Activated CD8-positive, alpha-beta memory T cell treated with anti-CD3 and anti-CD28 coated beads, Interleukin-2, amount 50 U/mL, for 4 hours (primary cell): ENCODE results near the gene GZF1.
"Not testable (repeated sequence)": the region's sequence is repeated elsewhere in the genome, so short reads cannot be mapped to it uniquely, and the experiment has no call there.

Experiments
- DNase-seq: peaks from one replicate; pipeline ENCODE4 v3.0.0-alpha.2; 2020

Gene GZF1

DNA sequence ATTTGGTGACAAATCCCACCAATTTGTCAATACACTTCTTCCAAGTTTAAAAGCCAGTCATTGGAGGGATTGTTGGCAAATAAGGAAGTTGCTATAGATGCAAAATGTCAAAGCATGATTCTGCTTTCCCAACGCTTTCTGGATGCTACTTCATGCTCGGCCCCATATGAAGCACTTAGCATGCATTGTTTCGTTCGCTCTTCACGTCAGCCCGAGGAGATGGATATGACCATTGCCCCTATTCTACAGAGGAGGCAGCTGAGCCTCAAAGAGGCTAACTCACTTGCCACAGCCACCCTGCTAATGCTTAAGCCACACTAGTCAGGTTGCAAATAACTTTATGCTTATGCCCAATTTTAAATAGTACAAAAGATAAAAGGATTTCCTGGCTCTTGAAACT, 14.2 kb upstream of the GZF1 start:
- no peak for DNase-seq

DNA sequence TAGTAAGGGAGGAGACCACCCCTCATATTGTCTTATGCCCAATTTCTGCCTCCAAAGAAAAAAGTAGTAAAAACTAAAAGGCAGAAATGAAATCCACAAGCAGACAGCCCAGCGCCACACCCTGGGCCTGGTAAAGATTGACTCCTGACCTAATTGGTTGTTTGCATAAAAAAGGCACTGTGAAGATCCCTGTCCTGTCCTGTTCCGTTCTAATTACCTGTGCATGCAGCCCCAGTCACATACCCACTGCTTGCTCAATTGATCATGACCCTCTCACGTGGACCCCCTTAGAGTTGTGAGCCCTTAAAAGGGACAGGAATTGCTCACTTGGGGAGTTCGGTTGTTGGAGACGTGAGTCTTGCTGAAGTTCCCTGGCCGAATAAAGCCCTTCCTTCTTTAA, 13.5 kb upstream of the GZF1 start:
- DNase-seq, result not testable (repeated sequence)

DNA sequence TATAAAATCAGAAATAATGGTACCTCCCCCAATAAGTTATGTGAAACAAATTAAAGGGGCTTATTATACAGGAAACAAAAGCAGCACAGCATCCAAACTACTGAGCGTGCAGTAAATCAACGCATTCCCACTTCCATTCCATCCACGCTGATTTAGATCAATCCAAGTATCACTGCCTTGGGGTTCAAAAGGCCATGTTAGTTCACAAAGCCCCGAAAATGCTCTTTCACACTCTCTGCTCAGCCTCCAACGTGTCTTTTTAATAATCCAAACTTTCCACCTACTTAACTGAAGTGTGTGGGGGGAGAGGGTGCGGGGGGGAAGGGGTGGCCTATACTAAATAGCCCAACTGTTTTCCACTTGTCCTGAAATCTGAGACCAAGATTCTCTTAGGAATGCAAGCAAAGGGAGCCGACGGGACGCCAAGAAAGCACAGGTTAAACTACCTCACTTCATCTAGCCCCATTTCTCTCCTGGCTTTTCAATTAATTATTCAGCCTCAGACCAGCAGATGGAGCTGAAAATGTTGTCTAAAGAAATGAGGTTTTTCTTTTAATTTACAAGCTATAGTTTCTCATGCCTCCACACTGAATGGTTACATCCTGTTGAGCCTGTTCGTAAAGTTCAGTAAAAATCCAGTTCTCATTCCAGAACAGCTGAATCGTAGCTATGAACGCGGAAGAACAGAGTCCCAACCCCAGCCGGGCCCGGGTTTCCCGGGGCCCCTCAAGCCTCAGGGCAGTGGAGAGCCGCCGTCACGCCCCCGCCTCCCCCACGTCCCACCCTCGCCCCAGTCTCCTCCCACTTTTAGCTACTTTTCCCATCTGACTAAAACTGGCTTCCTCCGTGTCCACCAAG, 12.4 kb upstream of the GZF1 start:
- peak; percentile 77 for DNase-seq

DNA sequence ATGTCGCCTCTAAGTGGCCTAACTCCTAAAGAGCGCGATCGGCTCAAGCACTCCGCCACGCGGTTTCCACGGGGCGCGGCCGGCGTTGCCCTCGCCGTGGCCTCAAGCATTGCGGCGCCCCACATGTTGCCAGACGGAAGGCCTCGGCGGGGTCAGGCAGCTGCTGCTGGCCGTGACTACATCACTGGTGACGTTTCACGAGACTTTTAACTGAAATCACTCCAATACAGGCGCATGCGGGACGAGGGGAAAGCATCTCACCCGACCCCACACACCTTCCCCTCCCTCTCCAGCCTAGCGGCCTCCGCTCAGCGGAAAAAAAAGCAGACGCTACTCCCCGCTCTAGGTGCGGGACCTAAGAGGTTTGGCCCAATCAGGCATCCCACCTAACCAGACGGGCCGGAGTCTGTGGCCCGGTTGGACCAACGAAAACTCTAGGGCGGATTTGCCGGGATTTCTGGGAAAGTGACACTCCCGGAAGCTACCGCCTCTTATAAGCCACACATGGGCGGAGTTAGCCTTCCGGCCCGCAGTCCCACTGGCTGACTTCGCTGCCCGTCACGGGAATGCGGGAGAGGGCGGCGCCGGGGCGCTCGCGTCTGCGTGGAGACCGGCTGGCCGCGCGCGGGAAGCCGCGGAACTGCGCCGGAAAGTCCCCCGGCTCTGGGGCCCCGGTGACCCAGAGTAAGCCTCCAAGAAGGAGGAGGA, 11.6 kb upstream of the GZF1 start, which contains the start of gene NXT1:
NXT1 (plus strand) TSS at position 596 of the 708 bp plus-strand sequence. CDS start 3,251 bp downstream, outside the sequence.
- DNase-seq, result peak; percentile 94

DNA sequence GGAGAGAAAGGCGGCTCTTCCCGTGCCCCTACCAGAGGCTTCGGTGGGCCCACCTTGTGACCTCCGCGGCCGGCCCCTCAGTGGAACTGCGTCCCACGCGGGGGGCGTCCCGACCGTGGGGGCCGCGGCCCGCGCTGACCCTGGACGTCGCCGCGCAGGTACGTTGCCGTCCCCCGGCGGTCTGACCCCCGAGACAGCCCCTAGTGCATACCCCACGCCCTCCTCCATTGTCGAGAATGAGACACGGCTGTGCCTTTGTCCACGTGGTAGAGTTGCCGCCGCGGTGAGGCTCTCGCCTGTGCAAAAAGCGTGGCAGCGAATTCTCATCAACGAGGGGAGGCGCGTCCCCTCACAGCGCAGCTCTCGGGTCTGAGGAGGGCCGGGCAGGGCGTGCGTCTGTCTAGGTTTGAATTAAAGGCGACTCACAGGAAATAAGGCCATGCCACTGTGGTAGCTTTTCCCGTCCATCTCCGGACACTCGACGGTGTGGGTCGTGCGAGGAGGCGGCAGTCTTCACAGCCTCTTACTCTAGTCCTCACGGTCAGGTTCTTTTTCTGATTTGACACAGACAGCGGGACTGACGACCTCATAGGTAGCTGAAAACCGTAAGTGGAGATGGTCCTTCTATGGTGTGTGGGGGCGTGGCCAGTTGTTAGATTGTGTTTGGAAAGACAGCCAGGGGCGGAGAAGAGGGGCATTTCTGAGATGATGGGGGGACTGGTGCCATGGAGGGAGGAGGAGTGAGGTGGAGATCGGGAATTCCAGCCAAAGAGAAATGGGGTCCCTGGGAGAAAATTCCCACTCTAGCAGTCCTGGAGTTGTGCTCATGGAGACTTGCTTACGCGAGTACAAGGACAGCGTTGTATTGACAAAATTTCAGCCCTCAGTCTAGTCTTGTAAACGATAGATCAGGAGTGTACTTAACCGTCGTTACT, 10.8 kb upstream of the GZF1 start:
- DNase-seq, result peak; percentile 65

DNA sequence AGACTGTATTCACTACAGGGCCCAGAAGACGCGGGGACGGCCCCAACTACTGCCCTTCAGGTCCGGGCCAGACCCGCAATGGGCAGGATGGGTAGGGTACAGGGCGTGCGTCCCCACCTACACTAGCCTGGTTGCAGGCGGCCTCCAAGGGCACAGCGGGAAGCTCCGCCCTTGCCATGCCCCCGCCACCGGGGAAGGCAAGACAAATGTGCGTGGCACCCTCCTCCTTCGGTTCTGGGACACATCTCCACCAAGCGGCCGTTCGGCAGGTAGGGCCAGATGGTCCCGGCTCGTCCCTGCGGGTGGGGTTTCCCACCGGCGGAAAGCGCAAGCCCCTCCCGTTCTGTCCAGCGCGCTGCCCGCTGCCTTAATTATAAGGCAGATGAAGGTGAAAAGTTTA, 5.8 kb upstream of the GZF1 start:
- DNase-seq, result no peak

DNA sequence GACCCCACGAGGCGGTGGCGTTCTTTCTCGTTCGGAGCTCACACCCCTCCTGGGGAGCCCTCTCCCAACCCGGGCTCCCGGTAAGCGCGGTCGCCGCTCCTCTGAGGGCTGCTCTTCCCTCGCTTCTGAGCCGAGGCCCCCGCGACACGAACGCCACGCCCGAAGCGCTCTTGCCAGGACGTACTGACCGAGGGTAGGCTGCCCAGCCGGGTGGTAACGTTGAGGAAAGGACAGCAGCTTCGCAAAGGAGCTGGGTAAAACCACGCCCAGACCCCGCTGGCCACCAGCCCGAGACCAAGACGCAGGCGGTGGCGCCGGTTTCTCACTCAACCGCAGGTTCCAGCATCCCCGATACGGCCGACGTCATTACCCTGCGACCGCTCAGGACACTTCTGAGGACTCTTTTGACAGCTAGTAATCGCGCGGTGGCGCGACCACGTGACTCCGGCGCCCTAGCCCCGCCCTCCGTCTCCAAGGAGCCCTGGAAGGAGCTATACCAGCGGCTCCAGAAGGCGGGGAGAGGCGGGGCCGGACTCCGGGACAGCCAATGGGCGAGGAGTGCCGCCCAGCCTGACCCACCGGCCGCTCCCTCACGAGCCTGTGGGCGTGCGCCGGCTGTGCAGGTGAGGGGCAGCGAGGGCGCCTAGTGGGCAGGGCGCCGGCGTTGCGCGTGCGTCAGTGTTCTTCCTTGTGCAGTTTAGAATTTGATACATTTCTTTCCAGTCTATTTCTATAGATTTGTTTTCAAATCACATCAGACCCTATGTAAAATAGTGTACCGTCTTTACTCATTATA, 4.0 kb upstream of the GZF1 start:
- peak; percentile 100 for DNase-seq

DNA sequence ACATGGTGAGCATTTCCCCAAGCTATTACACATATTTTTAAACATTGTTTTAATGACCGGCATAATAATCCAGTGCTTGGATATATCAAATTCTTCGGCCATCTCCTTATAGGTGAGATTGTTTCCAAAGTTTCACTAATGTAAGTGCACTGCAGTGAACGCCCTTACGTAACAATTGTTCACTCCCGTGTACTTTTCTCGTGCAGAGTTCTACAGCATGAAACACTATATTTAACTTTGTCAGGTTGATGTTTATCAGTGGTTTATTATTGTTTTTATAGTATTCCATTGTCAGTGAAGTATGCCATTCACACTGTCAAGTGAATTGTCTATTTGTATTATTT, 3.4 kb upstream of the GZF1 start:
- DNase-seq, result no peak

DNA sequence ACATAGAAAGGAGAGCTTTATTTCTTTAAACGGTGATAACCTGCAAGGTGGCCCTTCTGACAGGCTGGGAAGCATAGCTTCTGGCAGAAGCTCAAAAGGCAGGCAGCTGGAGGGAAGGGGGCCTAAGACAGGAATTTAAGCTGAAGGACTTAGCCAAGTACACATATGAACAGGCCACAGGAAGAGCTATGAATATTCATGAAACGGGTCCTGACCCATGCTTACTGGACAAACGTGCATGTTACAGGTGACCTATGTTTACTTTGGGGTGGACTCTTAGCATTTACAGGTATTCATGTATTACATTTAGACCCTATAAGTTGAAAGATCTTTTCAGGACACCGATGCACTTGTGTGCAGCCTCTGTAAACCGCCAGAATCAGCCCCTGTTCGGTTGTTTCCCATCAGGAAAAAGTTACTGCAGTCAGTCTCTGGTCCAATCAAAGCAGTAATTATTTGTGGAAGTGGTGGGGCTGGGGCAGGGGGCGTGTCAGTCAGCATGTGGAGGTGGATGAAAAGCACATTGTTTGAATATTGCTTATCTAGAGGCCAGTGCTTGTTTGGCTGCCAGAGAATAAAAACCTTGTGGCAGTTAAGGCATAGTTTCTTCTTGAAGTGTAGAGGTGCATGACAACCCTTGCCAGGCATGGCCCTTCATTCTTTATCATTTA, 2.9 kb upstream of the GZF1 start:
- DNase-seq, result no peak

DNA sequence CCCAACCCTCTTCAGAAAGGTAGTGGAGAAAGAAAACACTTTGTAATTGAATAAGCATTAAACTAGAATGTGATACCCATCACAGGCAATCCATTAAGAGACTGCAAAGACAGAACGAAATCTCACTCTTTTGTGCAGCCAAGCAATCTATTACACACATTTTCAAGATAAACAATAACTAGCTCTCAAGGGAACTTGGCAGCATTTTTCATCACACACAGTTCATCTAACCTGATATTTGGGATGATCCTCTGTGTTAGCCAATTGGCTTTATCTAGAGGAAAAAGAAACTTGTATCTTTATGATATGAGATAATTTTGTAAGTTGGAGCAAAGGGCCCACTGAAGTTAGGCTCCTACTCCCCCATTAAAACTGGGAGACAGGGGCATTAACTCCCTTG, 1.5 kb upstream of the GZF1 start:
- no peak for DNase-seq

DNA sequence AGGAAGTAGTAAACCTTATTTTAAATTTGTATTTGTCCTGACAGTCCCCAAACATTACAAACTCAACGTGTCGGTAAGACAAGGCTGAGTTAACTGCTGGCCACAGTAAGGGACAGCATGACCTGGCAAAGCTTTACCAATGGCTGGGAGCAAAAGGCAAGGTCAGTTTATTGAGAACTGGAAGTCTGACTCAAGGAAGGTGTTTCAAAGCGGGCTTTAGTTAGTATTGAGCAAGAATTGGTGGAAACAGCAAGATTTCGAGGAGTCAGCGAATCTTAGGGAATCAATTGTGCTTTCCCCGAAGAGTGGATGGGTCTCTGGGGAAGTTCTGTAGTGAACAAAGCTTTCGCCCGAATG, 885 bp upstream of the GZF1 start:
- DNase-seq, result no peak

DNA sequence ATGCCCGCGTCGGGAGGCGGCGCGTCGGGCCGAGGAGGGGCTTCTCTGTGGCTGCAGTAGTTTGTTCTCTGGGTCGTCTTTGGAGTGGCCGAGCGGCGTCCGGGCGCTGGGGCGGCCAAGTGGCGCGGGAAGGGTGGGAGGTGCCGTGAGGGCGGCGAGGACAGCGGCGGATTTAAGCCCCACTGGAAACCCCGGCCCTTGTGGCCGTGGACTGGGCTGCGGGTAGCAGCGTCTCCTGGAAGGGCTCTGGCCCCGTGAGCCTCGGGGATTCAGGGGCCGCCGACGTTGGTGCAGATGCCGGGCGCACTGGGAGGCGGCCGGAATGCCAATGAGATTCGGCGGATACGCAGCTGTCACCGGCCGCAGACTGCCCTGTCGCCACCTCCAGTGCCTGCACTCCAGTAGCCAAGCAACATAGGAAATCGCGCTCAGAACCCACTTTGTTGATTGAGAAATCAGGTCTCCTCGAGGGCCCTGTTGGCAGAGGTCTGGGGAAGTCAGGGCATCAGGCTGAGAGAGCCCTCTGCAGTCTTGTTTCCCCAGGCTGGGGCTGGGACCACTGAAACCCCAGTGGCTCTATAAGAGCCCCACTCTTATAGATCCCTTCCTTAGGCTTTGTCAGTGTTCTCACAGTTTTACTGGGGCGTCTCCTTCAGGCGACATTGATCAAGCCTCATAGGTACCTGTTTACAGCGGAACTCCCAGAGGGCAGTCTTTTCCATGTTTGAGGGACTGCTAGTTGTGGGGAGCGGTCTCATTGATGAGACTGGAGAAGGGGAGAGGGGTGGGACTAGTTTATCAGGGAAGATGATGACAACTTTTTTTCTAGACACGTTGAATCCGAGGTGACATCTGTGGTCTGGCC, 642 bp downstream of the GZF1 start:
- DNase-seq, result no peak

DNA sequence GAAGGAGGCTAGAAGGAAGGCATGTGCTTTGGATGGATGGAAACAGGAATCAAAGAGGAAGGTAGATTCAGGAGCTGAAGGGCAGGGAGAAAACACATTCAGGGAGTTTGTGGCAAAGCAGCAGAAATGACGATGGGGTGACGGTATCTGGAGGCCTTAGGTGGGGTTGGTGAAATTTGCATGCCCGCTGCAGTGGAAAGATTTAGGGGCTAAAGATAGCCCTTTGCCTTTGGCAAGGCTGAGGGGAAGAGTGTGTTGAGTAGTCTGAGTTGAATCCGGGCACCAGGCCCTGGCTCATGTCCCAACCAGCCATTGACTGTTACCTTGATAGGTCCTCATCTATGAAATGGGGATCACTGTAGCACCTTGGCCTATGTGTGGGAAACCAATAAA, 1.3 kb downstream of the GZF1 start:
- no peak for DNase-seq

DNA sequence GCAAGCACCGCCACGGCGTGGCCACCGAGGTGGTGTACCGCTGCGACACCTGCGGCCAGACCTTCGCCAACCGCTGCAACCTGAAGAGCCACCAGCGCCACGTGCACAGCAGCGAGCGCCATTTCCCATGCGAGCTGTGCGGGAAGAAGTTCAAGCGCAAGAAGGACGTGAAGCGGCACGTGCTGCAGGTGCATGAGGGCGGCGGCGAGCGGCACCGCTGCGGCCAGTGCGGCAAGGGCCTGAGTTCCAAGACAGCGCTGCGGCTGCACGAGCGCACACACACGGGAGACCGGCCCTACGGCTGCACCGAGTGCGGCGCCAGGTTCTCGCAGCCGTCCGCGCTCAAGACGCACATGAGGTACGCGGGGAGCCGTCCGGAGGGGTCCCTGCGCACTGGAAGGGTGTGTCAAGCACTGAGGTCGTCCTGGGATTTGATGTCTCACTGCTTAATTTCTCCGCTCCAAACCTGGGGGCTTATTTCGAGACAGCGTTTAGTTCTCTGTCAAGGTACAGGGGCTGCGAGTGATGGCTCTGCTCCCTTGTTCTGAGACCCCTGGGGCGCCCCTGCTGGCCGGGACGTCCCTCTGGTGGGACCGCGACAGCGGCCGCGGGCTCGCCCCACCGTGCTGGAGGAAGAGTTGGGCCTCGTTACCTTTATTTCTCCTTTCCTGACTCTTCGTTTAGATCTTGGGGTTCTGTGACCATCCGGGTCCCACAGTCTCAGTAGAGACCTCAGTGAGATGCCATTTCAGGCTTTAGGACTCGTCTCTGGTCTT, 3.6 kb downstream of the GZF1 start:
- no peak for DNase-seq

DNA sequence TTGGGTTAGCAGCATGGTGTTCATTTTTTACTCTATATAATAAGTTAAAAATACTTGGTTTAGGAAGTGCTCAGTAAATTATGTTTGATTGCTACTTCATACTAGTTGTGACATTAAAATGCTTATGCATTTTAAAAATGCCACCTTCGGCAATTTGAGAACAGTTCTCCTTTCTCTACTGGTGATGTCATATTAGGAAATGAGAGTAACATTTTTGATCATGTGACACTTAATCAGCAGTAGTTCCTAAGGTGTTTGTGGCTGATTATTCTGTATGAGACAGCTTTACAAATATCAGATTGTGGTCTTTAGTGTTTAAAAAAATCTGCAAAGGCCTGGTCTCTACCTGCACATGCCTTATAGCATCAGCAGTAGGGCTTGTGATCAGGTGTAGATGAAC, 4.4 kb downstream of the GZF1 start:
- DNase-seq, result no peak

DNA sequence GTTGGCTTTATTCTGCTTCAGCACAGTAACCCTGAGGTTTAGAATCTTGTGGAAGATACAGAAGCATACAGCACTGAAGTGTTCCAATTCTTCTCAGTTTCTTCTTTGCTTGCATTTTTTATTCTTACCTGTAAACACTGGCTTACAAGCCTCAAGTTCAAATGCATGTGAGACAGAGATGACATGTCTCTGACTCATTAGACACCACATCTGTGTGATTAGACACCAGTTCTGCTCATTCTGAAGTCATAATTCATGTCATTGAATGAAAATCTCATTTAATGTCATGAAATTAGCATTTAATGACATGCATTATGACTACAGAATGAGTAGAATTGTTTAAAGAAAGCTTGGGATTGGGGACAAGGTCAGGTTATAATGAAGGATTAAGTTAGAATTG, 5.8 kb downstream of the GZF1 start:
- no peak for DNase-seq

DNA sequence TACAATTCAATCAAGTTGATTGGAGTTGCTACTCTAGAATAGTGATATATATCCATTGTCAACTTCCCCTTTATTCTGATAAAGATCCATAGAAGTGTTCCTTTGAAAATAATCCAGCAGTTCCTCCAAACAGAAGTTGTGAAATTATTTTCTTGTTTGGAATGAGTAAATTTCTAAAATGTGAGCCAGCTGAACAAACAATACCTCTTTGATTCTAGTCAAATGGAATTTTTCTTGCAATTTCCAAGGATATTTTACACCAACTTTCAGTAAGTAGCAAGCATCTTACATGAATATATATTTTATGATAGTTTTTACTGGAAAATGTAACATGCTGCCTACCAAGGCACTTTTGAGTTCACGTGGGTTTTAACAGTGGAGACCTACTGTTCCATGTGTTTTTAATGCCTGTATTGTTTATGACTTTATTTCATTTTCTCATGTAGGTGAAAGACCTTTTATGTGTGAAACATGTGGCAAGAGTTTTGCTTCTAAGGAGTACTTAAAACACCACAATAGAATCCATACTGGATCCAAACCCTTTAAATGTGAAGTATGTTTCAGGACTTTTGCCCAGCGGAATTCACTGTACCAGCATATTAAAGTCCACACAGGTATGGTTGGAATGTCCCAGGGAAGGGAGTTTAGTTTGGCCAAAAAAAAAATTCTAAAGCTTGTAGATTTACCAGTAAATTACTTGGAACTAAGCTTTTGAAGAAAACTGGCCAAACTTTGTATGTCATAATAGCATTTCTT, 6.5 kb downstream of the GZF1 start:
- DNase-seq, result no peak

DNA sequence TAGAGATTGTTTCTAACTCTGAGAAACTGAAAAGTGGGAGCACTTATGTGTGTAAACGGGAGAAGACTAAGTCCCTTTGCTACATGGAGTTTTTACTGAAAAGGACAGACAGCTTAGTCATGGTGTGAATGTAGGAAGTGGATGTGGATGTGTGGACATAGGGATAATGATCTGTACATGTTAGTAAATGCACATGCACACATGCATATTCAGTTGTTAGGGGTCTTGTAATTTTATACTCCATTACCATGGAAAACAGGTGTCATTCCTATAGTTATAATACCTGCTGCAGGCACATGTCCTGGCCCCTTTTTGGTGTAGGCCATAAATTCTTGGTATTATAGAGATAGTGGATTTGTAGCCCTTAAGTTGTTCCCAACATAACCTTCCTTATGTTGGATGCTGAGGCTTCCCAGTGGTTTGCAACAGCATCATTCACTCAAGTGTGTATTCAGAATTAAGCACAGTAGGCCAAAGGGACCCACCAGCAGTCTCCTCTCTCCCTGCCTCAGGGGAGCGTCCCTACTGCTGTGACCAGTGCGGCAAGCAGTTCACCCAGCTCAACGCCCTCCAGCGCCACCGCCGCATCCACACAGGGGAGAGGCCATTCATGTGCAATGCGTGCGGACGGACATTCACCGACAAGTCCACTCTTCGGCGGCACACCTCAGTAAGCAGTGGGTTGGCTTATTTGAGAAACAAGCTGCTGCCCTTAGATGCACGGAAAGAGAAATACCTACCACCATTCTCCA, 7.3 kb downstream of the GZF1 start:
- no peak for DNase-seq

DNA sequence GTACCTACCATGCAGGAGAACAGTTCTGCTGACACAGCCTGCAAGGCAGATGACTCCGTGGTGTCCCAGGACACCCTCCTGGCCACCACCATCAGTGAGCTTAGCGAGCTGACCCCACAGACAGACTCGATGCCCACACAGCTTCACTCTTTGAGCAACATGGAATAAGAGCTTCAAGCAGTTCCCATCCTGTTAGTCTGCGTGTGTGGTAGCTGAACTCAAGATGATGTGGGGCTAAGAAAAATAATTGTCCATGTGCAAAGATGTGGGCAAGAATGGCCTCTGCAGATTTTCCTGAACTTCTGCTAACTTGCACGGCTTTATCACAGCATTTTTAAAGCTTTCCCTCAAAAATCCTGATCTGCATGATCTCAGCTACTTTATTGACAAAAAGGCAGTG, 8.3 kb downstream of the GZF1 start:
- no peak for DNase-seq
